ENCODE data around the gene NR1H4. TPM values are rescaled to one million over a fixed set of nuclear protein-coding genes. Genes with fewer than 3 reads are reported as not detected.

NR1H4 gene
- total RNA-seq, 1 donor from 2014 or later: not detected

DNA sequence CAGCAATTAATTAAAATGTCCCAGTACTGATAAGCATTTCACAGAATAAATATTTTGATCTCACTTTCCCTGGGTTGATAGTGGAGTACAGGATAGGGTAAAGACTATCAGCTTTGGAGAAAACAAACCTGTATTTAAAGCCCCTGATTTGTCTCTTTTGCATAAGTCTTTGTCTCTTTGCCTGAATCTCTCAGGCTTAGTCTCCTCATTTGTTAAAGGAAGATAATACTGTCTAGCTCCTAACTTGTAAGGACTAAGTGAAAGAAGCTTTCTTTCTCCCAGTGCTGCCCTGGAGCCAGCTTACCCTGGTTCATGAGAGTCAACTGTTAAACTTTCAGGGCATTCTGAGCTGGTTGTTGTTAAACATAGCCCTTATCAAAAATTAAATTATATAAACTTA is 5.5 kb upstream of the NR1H4 start:
- Histone ChIP-seq H3K9ac (ENCODE audit: low read length) (no peak overlapping the region), H3K4me2 (ENCODE audit: low read length) (no peak overlapping the region), H3K79me2 (ENCODE audit: insufficient read depth, low read length) (no peaks in the 10 kb centered on the region), H3K36me3 (ENCODE audit: insufficient read depth, low read length) (no peaks in the 10 kb centered on the region), H3K27me3 (ENCODE audit: insufficient read depth, low read length) (no peaks in the 10 kb centered on the region), H4K20me1 (ENCODE audit: insufficient read depth, low read length) (no peaks in the 10 kb centered on the region), H2AFZ (ENCODE audit: low read depth, low read length) (no peak overlapping the region), H3K4me1 (ENCODE audit: insufficient read depth, low read length) (no peaks in the 10 kb centered on the region), H3K4me3 (ENCODE audit: insufficient read depth, low read depth, low read length) (no peak overlapping the region), H3K9me3 (ENCODE audit: insufficient read depth, low read depth, low read length) (no peaks in the 10 kb centered on the region), H3K27ac (ENCODE audit: low read depth, low read length) (no peak overlapping the region)
- no peaks in the 10 kb centered on the region for H3K27me3 Mint-ChIP-seq (ENCODE audit: low read depth, unreplicated experiment)
- no peak overlapping the region for H3K4me3 Mint-ChIP-seq (ENCODE audit: unreplicated experiment)
- FAIRE-seq (no peak), DNase-seq (ENCODE audit: low read depth) (no peak)
- H3K27ac Mint-ChIP-seq (ENCODE audit: unreplicated experiment): no peak overlapping the region
- H3K4me1 Mint-ChIP-seq (ENCODE audit: low read depth, unreplicated experiment): no peaks in the 10 kb centered on the region
- no peaks in the 10 kb centered on the region for H3K9me3 Mint-ChIP-seq (ENCODE audit: unreplicated experiment)
- TF ChIP-seq, protein P1, sequence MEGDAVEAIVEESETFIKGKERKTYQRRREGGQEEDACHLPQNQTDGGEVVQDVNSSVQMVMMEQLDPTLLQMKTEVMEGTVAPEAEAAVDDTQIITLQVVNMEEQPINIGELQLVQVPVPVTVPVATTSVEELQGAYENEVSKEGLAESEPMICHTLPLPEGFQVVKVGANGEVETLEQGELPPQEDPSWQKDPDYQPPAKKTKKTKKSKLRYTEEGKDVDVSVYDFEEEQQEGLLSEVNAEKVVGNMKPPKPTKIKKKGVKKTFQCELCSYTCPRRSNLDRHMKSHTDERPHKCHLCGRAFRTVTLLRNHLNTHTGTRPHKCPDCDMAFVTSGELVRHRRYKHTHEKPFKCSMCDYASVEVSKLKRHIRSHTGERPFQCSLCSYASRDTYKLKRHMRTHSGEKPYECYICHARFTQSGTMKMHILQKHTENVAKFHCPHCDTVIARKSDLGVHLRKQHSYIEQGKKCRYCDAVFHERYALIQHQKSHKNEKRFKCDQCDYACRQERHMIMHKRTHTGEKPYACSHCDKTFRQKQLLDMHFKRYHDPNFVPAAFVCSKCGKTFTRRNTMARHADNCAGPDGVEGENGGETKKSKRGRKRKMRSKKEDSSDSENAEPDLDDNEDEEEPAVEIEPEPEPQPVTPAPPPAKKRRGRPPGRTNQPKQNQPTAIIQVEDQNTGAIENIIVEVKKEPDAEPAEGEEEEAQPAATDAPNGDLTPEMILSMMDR (IDR thresholded peaks at IDR 0.05; ENCODE audit: insufficient read depth, low read depth, low read length): no peak
- TF ChIP-seq EZH2 (IDR thresholded peaks at IDR 0.05; ENCODE audit: insufficient read depth, low read length): no peak
- no peaks in the 10 kb centered on the region for H3K36me3 Mint-ChIP-seq (ENCODE audit: low read depth, unreplicated experiment)

GRCh38 chr12:100472325-100472724 is 1.3 kb upstream of the NR1H4 start:
- Histone ChIP-seq H3K4me1 (ENCODE audit: insufficient read depth, low read length) (no peaks in the 10 kb centered on the region), H3K9ac (ENCODE audit: low read length) (no peak overlapping the region), H3K4me2 (ENCODE audit: low read length) (no peak overlapping the region), H3K4me3 (ENCODE audit: insufficient read depth, low read depth, low read length) (no peak overlapping the region), H3K27me3 (ENCODE audit: insufficient read depth, low read length) (no peaks in the 10 kb centered on the region), H3K36me3 (ENCODE audit: insufficient read depth, low read length) (no peaks in the 10 kb centered on the region), H4K20me1 (ENCODE audit: insufficient read depth, low read length) (no peaks in the 10 kb centered on the region), H3K9me3 (ENCODE audit: insufficient read depth, low read depth, low read length) (no peaks in the 10 kb centered on the region), H3K79me2 (ENCODE audit: insufficient read depth, low read length) (no peaks in the 10 kb centered on the region), H3K27ac (ENCODE audit: low read depth, low read length) (no peak overlapping the region), H2AFZ (ENCODE audit: low read depth, low read length) (no peak overlapping the region)
- FAIRE-seq: no peak
- no peak overlapping the region for H3K27ac Mint-ChIP-seq (ENCODE audit: unreplicated experiment)
- H3K36me3 Mint-ChIP-seq (ENCODE audit: low read depth, unreplicated experiment): no peaks in the 10 kb centered on the region
- peaks cover 2% of the 10 kb centered on the region for H3K4me1 Mint-ChIP-seq (ENCODE audit: low read depth, unreplicated experiment)
- no peak for TF ChIP-seq EZH2 (IDR thresholded peaks at IDR 0.05; ENCODE audit: insufficient read depth, low read length)
- TF ChIP-seq, protein P1 (IDR thresholded peaks at IDR 0.05; ENCODE audit: insufficient read depth, low read depth, low read length): no peak
- no peak overlapping the region for H3K4me3 Mint-ChIP-seq (ENCODE audit: unreplicated experiment)
- no peak for DNase-seq (ENCODE audit: low read depth)
- no peaks in the 10 kb centered on the region for H3K9me3 Mint-ChIP-seq (ENCODE audit: unreplicated experiment)
- no peaks in the 10 kb centered on the region for H3K27me3 Mint-ChIP-seq (ENCODE audit: low read depth, unreplicated experiment)

DNA sequence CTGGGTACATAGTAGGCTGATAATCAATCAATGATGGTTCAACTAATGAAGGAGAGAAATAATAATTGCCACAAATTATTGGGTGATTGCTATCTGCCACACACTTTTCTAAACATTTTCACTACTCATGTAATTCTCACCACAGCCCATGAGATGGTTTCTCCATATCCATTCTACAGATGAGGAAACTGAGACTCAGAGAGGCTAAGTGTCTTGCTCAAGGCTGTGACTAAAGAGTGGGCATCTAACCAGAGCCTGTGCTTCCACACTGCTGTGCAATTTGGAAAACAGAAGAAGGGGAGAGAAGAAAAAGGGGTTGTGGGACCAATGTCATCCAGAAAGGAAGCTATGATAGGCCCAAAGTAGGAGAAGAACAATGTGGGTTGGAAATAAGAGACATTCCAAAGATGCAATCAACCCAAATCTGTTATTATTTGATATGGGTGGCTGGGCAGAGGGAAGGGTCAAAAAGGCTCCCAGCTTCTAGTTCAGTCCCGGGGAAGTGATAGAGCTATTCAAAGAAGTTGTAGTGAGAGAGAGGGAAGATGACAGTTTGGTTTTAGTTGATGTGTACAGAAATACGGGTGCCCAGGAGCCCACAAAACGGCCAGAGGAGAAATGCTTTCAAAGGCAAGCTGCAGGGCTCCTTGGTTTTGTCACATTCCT is 483 bp upstream of the NR1H4 start:
- no peaks in the 10 kb centered on the region for H3K27me3 Mint-ChIP-seq (ENCODE audit: low read depth, unreplicated experiment)
- H3K4me1 Mint-ChIP-seq (ENCODE audit: low read depth, unreplicated experiment): peaks cover 2% of the 10 kb centered on the region
- Histone ChIP-seq H3K79me2 (ENCODE audit: insufficient read depth, low read length) (no peaks in the 10 kb centered on the region), H4K20me1 (ENCODE audit: insufficient read depth, low read length) (no peaks in the 10 kb centered on the region), H2AFZ (ENCODE audit: low read depth, low read length) (no peak overlapping the region), H3K27me3 (ENCODE audit: insufficient read depth, low read length) (no peaks in the 10 kb centered on the region), H3K27ac (ENCODE audit: low read depth, low read length) (no peak overlapping the region), H3K36me3 (ENCODE audit: insufficient read depth, low read length) (no peaks in the 10 kb centered on the region), H3K9me3 (ENCODE audit: insufficient read depth, low read depth, low read length) (no peaks in the 10 kb centered on the region), H3K4me2 (ENCODE audit: low read length) (peak overlapping the region; percentile 24), H3K4me3 (ENCODE audit: insufficient read depth, low read depth, low read length) (no peak overlapping the region), H3K4me1 (ENCODE audit: insufficient read depth, low read length) (no peaks in the 10 kb centered on the region), H3K9ac (ENCODE audit: low read length) (no peak overlapping the region)
- no peak overlapping the region for H3K4me3 Mint-ChIP-seq (ENCODE audit: unreplicated experiment)
- no peaks in the 10 kb centered on the region for H3K36me3 Mint-ChIP-seq (ENCODE audit: low read depth, unreplicated experiment)
- FAIRE-seq (no peak), DNase-seq (ENCODE audit: low read depth) (peak; percentile 8)
- no peaks in the 10 kb centered on the region for H3K9me3 Mint-ChIP-seq (ENCODE audit: unreplicated experiment)
- TF ChIP-seq EZH2 (IDR thresholded peaks at IDR 0.05; ENCODE audit: insufficient read depth, low read length): no peak
- TF ChIP-seq, protein P1 (IDR thresholded peaks at IDR 0.05; ENCODE audit: insufficient read depth, low read depth, low read length): no peak
- no peak overlapping the region for H3K27ac Mint-ChIP-seq (ENCODE audit: unreplicated experiment)

All from astrocyte (in vitro differentiated cells and primary cell).